GOT3 (cell line): ENCODE measurements around the gene IER2.
A peak's percentile ranks its signal among the peaks of the same experiment; 100 is the strongest.
"Not testable (repeated sequence)": the region's sequence is repeated elsewhere in the genome, so short reads cannot be mapped to it uniquely, and the experiment has no call there.

Experiments
- DNase-seq: peaks from one replicate; lab custom pipeline; 2025; ENCODE audit warnings: mixed read lengths; lab: John Stamatoyannopoulos, UW

The IER2 gene

GRCh38 chr19:13163609-13164342 lies 13.6 kb downstream of the IER2 start:
- peak; percentile 72 for DNase-seq

- DNase-seq, result no peak
Observed at GRCh38 chr19:13164343-13165161, 14.3 kb downstream of the IER2 start.

- no peak for DNase-seq
Observed at GRCh38 chr19:13165162-13165997, 15.2 kb downstream of the IER2 start.

- not testable (repeated sequence) for DNase-seq
Observed at GRCh38 chr19:13166151-13166550, 15.9 kb downstream of the IER2 start.

GRCh38 chr19:13169769-13170168 lies 19.6 kb downstream of the IER2 start:
- DNase-seq, result no peak

GRCh38 chr19:13171146-13171545 lies 20.9 kb downstream of the IER2 start:
- DNase-seq, result no peak

- peak; percentile 26 for DNase-seq
Observed at GRCh38 chr19:13172346-13173138, 22.3 kb downstream of the IER2 start.

- DNase-seq, result no peak
Observed at GRCh38 chr19:13173139-13173737, 23.0 kb downstream of the IER2 start.

GRCh38 chr19:13176345-13176744 lies 26.1 kb downstream of the IER2 start:
- DNase-seq, result no peak

GRCh38 chr19:13177584-13177983 lies 27.4 kb downstream of the IER2 start:
- not testable (repeated sequence) for DNase-seq

- DNase-seq, result not testable (repeated sequence)
Observed at GRCh38 chr19:13178291-13178690, 28.1 kb downstream of the IER2 start.

GRCh38 chr19:13181747-13182388 lies 31.7 kb downstream of the IER2 start:
- no peak for DNase-seq

GRCh38 chr19:13184926-13185325 lies 34.7 kb downstream of the IER2 start:
- DNase-seq, result not testable (repeated sequence)

GRCh38 chr19:13185763-13186657 lies 35.8 kb downstream of the IER2 start:
- DNase-seq, result not testable (repeated sequence)

- not testable (repeated sequence) for DNase-seq
Observed at GRCh38 chr19:13186688-13187087, 36.5 kb downstream of the IER2 start.

GRCh38 chr19:13187419-13187818 lies 37.2 kb downstream of the IER2 start:
- no peak for DNase-seq

GRCh38 chr19:13189600-13189999 lies 39.4 kb downstream of the IER2 start:
- no peak for DNase-seq

GRCh38 chr19:13190781-13191540 lies 40.8 kb downstream of the IER2 start:
- no peak for DNase-seq

GRCh38 chr19:13195678-13196077 lies 45.5 kb downstream of the IER2 start:
- no peak for DNase-seq
